Uterus (tissue), 2 donors: ENCODE results near the gene CLIC3.

ENCODE experiments used
- CTCF ChIP-seq, 4 experiments: fragments of 200-600 bp in 2 of 4; fragments of 450-650 bp in 2 of 4; sonication (generic) in 2 of 4; IDR thresholded peaks; one replicate each; pipeline ENCODE4 v1.5.1; 2016 to 2019; ENCODE audit warnings: antibody characterized with exemption in 4 of 4, mild to moderate bottlenecking in 2 of 4, moderate library complexity in 1 of 4
- POLR2A ChIP-seq, 2 donors: fragments of 450-650 bp; IDR thresholded peaks; one replicate each; pipeline ENCODE4 v1.6.1; 2016; ENCODE audit warnings: antibody characterized with exemption in 2 of 2, mild to moderate bottlenecking in 1 of 2, moderate library complexity in 1 of 2

GRCh38 chr9:136963751-136964150, 32.6 kb downstream of the CLIC3 start:
- TF ChIP-seq CTCF (IDR thresholded peaks at IDR 0.05) (no peak), POLR2A (IDR thresholded peaks at IDR 0.05) (no peak)
